Measurements from ENCODE around the gene RNASE4.
"Not testable (repeated sequence)": the region's sequence is repeated elsewhere in the genome, so short reads cannot be mapped to it uniquely, and the experiment has no call there.

Gene RNASE4

GRCh38 chr14:20687362-20688166 is 3.2 kb downstream of the RNASE4 start:
- Histone ChIP-seq H3K9me3 (ENCODE audit: insufficient read depth, low read depth, low read length) (no peaks in the 10 kb centered on the region), H3K27me3 (ENCODE audit: insufficient read depth, low read length) (peaks cover 6% of the 10 kb centered on the region; the same call in 1 of the 2 replicates), H3K4me3 (ENCODE audit: low read length) (no peak overlapping the region), H3K27ac (ENCODE audit: low read length) (no peak overlapping the region), H3K36me3 (ENCODE audit: insufficient read depth, low read depth, low read length) (no peaks in the 10 kb centered on the region), H3K4me1 (ENCODE audit: insufficient read depth, low read length) (peaks cover 4% of the 10 kb centered on the region; the same call in 1 of the 2 replicates), H3K9ac (ENCODE audit: low read depth, low read length) (no peak overlapping the region)

DNA sequence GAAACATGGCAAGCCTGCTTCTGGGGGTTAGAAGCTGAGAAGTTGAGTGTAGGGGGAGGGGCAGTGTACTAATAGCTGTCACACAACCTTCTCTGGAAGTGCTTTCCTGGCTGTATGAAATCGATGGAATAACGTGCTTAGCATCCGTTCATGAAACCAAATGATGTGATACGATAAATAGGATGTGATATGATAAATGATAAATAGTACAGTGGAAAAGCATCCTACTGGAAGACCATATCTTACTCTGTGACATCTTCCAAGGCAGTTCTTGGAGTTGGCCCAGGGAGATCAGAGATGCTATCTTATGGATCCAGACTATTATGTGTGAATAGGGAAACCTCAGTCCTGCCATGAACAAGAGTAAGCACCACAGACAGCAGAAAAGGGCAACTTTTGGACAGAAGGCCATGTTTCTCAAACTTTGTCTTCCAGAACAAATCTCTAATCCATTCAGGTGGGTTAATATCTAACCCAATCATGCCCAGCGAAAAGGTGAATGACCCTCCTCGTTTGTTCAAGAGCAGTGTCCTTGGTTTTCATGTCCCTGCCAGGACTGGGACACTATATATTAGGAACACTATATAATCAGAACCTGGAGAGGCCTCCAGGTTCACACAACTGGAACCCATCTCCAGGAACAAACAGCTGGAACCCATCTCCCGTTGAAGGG is 3.9 kb downstream of the RNASE4 start, which contains the start of gene ANG:
Gene ANG, plus strand, starts transcription at position 598 of the 673 bp plus-strand sequence. CDS start 4,801 bp downstream, outside the sequence.
- Histone ChIP-seq H3K36me3 (ENCODE audit: insufficient read depth, low read depth, low read length) (no peaks in the 10 kb centered on the region), H3K27ac (ENCODE audit: low read length) (no peak within 1 kb of the TSS), H3K4me1 (ENCODE audit: insufficient read depth, low read length) (peaks cover 4% of the 10 kb centered on the region; the same call in 1 of the 2 replicates), H3K27me3 (ENCODE audit: insufficient read depth, low read length) (peaks cover 6% of the 10 kb centered on the region; the same call in 1 of the 2 replicates), H3K9me3 (ENCODE audit: insufficient read depth, low read depth, low read length) (no peaks in the 10 kb centered on the region), H3K9ac (ENCODE audit: low read depth, low read length) (no peak within 1 kb of the TSS), H3K4me3 (ENCODE audit: low read length) (no peak within 1 kb of the TSS)

DNA sequence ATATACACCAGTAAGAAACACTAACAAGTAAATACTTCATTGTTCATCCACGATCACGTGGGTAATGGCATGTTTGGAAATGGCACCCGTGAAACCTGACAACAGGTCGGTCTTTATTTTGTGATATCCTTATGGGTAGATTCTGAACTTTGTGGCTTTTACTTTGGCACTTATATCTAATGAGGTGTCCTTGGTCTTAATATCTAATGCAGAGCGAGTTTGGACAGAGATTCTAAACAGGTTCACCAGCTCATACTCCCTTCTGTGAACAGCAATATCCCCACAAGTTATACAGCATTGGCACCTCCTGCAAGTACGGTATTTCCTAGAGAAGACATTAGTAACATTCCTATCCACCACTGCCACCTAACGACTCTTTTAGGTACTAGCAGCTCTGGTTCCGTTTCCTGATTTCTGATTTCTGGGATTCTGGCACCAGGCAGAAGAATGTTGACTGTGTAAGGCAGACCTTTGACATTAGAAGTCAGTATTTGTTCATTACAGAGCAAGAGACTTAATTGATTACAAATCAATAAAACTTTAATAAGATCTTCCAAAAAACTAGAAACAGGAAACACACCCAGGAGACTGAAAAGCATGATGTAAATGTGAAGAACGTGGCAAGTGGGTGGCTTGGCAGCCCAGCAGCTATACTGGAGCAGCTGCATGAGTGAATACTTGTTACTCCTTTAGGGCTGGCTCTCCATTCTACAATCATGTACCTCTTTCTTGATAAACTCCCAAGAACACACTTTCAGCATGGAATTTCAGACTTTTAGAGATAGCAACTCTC is 6.7 kb downstream of the RNASE4 start:
- Histone ChIP-seq H3K9ac (ENCODE audit: low read depth, low read length) (no peak overlapping the region), H3K4me1 (ENCODE audit: insufficient read depth, low read length) (no peaks in the 10 kb centered on the region), H3K4me3 (ENCODE audit: low read length) (no peak overlapping the region), H3K9me3 (ENCODE audit: insufficient read depth, low read depth, low read length) (no peaks in the 10 kb centered on the region), H3K27ac (ENCODE audit: low read length) (no peak overlapping the region), H3K27me3 (ENCODE audit: insufficient read depth, low read length) (no peaks in the 10 kb centered on the region), H3K36me3 (ENCODE audit: insufficient read depth, low read depth, low read length) (no peaks in the 10 kb centered on the region)

- H3K27ac ChIP-seq (ENCODE audit: low read length) = no peak overlapping the region
- no peaks in the 10 kb centered on the region for H3K27me3 ChIP-seq (ENCODE audit: insufficient read depth, low read length)
- H3K4me1 ChIP-seq (ENCODE audit: insufficient read depth, low read length) = no peaks in the 10 kb centered on the region
- H3K4me3 ChIP-seq (ENCODE audit: low read length) = no peak overlapping the region
- no peaks in the 10 kb centered on the region for H3K9me3 ChIP-seq (ENCODE audit: insufficient read depth, low read depth, low read length)
- no peak overlapping the region for H3K9ac ChIP-seq (ENCODE audit: low read depth, low read length)
- no peaks in the 10 kb centered on the region for H3K36me3 ChIP-seq (ENCODE audit: insufficient read depth, low read depth, low read length)
These were observed 7.9 kb downstream of the RNASE4 start for GRCh38 chr14:20692116-20692751.

- Histone ChIP-seq H3K9ac (ENCODE audit: low read depth, low read length) (no peak overlapping the region), H3K4me1 (ENCODE audit: insufficient read depth, low read length) (no peaks in the 10 kb centered on the region), H3K27me3 (ENCODE audit: insufficient read depth, low read length) (no peaks in the 10 kb centered on the region), H3K27ac (ENCODE audit: low read length) (no peak overlapping the region), H3K4me3 (ENCODE audit: low read length) (no peak overlapping the region), H3K9me3 (ENCODE audit: insufficient read depth, low read depth, low read length) (no peaks in the 10 kb centered on the region; the same call in 1 of the 2 replicates), H3K36me3 (ENCODE audit: insufficient read depth, low read depth, low read length) (no peaks in the 10 kb centered on the region)
These were observed 12.4 kb downstream of the RNASE4 start for GRCh38 chr14:20696764-20697163.

- H3K27ac ChIP-seq (ENCODE audit: low read length) = no peak overlapping the region
- no peak overlapping the region for H3K4me3 ChIP-seq (ENCODE audit: low read length)
- no peak overlapping the region for H3K9ac ChIP-seq (ENCODE audit: low read depth, low read length)
- no peaks in the 10 kb centered on the region for H3K27me3 ChIP-seq (ENCODE audit: insufficient read depth, low read length)
- no peaks in the 10 kb centered on the region for H3K4me1 ChIP-seq (ENCODE audit: insufficient read depth, low read length)
- no peaks in the 10 kb centered on the region for H3K36me3 ChIP-seq (ENCODE audit: insufficient read depth, low read depth, low read length)
- H3K9me3 ChIP-seq (ENCODE audit: insufficient read depth, low read depth, low read length) = no peaks in the 10 kb centered on the region; the same call in 1 of the 2 replicates
These were observed 13.1 kb downstream of the RNASE4 start for GRCh38 chr14:20697273-20698017.

- Histone ChIP-seq H3K4me1 (ENCODE audit: insufficient read depth, low read length) (no peaks in the 10 kb centered on the region), H3K27me3 (ENCODE audit: insufficient read depth, low read length) (no peaks in the 10 kb centered on the region), H3K9me3 (ENCODE audit: insufficient read depth, low read depth, low read length) (no peaks in the 10 kb centered on the region; the same call in 1 of the 2 replicates), H3K36me3 (ENCODE audit: insufficient read depth, low read depth, low read length) (no peaks in the 10 kb centered on the region), H3K4me3 (ENCODE audit: low read length) (no peak overlapping the region), H3K27ac (ENCODE audit: low read length) (no peak overlapping the region), H3K9ac (ENCODE audit: low read depth, low read length) (no peak overlapping the region)
These were observed 13.6 kb downstream of the RNASE4 start for GRCh38 chr14:20698018-20698329.

GRCh38 chr14:20698934-20699333 is 14.6 kb downstream of the RNASE4 start:
- Histone ChIP-seq H3K9ac (ENCODE audit: low read depth, low read length) (no peak overlapping the region), H3K36me3 (ENCODE audit: insufficient read depth, low read depth, low read length) (no peaks in the 10 kb centered on the region), H3K27ac (ENCODE audit: low read length) (no peak overlapping the region), H3K9me3 (ENCODE audit: insufficient read depth, low read depth, low read length) (no peaks in the 10 kb centered on the region; the same call in 1 of the 2 replicates), H3K27me3 (ENCODE audit: insufficient read depth, low read length) (no peaks in the 10 kb centered on the region), H3K4me3 (ENCODE audit: low read length) (no peak overlapping the region), H3K4me1 (ENCODE audit: insufficient read depth, low read length) (no peaks in the 10 kb centered on the region)

DNA sequence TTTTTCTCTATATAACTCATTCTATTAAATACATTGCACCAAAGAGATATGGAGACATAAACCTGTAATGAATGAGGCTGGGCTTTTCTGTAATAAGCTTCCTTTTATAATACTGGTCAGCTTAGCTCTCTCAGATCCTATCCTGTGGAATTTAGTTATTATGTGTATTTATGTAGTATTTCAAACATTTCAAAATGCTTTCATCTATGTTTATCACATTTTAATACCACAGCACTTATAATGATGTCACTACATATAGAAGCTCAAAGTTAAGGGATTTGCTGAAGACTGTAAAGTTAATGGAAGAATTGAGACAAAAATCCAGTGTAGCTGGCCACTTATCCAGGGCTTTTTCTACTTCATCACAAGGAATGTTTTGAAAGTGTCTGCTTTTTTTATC is 15.6 kb downstream of the RNASE4 start:
- no peak overlapping the region for H3K9ac ChIP-seq (ENCODE audit: low read depth, low read length)
- H3K9me3 ChIP-seq (ENCODE audit: insufficient read depth, low read depth, low read length) = peaks cover 7% of the 10 kb centered on the region
- H3K27me3 ChIP-seq (ENCODE audit: insufficient read depth, low read length) = no peaks in the 10 kb centered on the region
- H3K4me3 ChIP-seq (ENCODE audit: low read length) = no peak overlapping the region
- no peak overlapping the region for H3K27ac ChIP-seq (ENCODE audit: low read length)
- H3K36me3 ChIP-seq (ENCODE audit: insufficient read depth, low read depth, low read length) = no peaks in the 10 kb centered on the region
- H3K4me1 ChIP-seq (ENCODE audit: insufficient read depth, low read length) = no peaks in the 10 kb centered on the region

DNA sequence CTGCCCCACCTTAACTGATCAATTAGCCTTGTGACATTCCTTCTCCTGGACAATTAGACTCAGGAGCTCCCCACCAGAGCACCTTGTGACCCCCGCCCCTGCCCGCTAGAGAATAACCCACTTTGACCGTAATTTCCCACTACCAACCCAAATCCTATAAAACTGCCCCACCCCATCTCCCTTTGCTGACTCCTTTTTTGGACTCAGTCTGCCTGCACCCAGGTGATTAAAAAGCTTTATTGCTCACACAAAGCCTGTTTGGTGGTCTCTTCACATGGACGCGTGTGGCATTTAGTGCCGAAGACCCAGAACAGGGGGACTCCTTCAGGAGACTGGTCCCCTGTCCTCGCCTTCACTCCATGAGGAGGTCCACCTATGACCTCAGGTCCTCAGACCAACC is 16.6 kb downstream of the RNASE4 start:
- not testable (repeated sequence) for H3K4me1 ChIP-seq (ENCODE audit: insufficient read depth, low read length); H3K9ac ChIP-seq (ENCODE audit: low read depth, low read length); H3K36me3 ChIP-seq (ENCODE audit: insufficient read depth, low read depth, low read length); H3K4me3 ChIP-seq (ENCODE audit: low read length); H3K27ac ChIP-seq (ENCODE audit: low read length); H3K27me3 ChIP-seq (ENCODE audit: insufficient read depth, low read length)
- H3K9me3 ChIP-seq (ENCODE audit: insufficient read depth, low read depth, low read length) = peaks cover 14% of the 10 kb centered on the region

All from iPS-20b (cell line).